ENCODE measurements around the gene TMEM184A. TPM values are rescaled to one million over a fixed set of nuclear protein-coding genes. Genes with fewer than 3 reads are reported as not detected.

Gene TMEM184A
- total and polyA plus RNA-seq, 2 experiments from 2014 or later = 0.18 to 0.66 TPM

DNA sequence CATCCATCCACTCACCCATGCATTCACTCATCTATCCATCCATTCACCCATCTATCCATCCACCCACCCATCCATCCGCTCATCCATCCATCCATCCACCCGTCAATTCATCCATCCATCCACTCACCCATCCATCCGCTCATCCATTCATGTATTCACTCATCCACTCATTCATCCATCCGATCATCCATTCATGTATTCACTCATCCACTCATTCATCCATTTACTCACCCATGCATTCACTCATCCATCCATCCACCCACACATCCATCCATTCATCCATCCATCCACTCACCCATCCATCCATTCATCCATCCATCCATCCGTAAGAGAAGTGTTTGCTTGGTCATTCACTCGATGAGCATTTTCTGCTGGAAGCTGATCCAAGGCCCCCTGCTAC is 22.5 kb upstream of the TMEM184A start:
- no peaks in the 10 kb centered on the region for H3K79me2 ChIP-seq (replicated peaks; ENCODE audit: insufficient read depth)
- no peaks in the 10 kb centered on the region for H4K20me1 ChIP-seq (replicated peaks; ENCODE audit: insufficient read depth)
- Mint-ChIP-seq H3K4me1 (peaks cover 36% of the 10 kb centered on the region), H3K4me3 (no peak overlapping the region; the same call in 2 of the 3 replicates), H3K27ac (no peak overlapping the region), H3K27me3 (ENCODE audit: insufficient read depth, low read depth, poor library complexity) (peaks cover 21% of the 10 kb centered on the region), H3K9me3 (peaks cover 20% of the 10 kb centered on the region), H3K36me3 (ENCODE audit: low read depth) (peaks cover 32% of the 10 kb centered on the region)
- H2AFZ ChIP-seq = no peak overlapping the region
- peaks cover 5% of the 10 kb centered on the region; the same call in 1 of the 2 replicates for H3F3A ChIP-seq (replicated peaks; ENCODE audit: low read depth)
- peaks cover 17% of the 10 kb centered on the region for H3K4me1 ChIP-seq (ENCODE audit: insufficient read depth)
- H3K27me3 ChIP-seq (ENCODE audit: insufficient read depth) = no peaks in the 10 kb centered on the region
- DNase-seq (ENCODE audit: low spot score) (no peak), ATAC-seq (no peak)
- H3K4me3 ChIP-seq = no peak overlapping the region
- no peak overlapping the region for H3K27ac ChIP-seq (ENCODE audit: low read depth)
- no peak for TF ChIP-seq ZNF331 (CRISPR knock-in tag; IDR thresholded peaks at IDR 0.05; ENCODE audit: low read depth)
- TF ChIP-seq, protein P1, sequence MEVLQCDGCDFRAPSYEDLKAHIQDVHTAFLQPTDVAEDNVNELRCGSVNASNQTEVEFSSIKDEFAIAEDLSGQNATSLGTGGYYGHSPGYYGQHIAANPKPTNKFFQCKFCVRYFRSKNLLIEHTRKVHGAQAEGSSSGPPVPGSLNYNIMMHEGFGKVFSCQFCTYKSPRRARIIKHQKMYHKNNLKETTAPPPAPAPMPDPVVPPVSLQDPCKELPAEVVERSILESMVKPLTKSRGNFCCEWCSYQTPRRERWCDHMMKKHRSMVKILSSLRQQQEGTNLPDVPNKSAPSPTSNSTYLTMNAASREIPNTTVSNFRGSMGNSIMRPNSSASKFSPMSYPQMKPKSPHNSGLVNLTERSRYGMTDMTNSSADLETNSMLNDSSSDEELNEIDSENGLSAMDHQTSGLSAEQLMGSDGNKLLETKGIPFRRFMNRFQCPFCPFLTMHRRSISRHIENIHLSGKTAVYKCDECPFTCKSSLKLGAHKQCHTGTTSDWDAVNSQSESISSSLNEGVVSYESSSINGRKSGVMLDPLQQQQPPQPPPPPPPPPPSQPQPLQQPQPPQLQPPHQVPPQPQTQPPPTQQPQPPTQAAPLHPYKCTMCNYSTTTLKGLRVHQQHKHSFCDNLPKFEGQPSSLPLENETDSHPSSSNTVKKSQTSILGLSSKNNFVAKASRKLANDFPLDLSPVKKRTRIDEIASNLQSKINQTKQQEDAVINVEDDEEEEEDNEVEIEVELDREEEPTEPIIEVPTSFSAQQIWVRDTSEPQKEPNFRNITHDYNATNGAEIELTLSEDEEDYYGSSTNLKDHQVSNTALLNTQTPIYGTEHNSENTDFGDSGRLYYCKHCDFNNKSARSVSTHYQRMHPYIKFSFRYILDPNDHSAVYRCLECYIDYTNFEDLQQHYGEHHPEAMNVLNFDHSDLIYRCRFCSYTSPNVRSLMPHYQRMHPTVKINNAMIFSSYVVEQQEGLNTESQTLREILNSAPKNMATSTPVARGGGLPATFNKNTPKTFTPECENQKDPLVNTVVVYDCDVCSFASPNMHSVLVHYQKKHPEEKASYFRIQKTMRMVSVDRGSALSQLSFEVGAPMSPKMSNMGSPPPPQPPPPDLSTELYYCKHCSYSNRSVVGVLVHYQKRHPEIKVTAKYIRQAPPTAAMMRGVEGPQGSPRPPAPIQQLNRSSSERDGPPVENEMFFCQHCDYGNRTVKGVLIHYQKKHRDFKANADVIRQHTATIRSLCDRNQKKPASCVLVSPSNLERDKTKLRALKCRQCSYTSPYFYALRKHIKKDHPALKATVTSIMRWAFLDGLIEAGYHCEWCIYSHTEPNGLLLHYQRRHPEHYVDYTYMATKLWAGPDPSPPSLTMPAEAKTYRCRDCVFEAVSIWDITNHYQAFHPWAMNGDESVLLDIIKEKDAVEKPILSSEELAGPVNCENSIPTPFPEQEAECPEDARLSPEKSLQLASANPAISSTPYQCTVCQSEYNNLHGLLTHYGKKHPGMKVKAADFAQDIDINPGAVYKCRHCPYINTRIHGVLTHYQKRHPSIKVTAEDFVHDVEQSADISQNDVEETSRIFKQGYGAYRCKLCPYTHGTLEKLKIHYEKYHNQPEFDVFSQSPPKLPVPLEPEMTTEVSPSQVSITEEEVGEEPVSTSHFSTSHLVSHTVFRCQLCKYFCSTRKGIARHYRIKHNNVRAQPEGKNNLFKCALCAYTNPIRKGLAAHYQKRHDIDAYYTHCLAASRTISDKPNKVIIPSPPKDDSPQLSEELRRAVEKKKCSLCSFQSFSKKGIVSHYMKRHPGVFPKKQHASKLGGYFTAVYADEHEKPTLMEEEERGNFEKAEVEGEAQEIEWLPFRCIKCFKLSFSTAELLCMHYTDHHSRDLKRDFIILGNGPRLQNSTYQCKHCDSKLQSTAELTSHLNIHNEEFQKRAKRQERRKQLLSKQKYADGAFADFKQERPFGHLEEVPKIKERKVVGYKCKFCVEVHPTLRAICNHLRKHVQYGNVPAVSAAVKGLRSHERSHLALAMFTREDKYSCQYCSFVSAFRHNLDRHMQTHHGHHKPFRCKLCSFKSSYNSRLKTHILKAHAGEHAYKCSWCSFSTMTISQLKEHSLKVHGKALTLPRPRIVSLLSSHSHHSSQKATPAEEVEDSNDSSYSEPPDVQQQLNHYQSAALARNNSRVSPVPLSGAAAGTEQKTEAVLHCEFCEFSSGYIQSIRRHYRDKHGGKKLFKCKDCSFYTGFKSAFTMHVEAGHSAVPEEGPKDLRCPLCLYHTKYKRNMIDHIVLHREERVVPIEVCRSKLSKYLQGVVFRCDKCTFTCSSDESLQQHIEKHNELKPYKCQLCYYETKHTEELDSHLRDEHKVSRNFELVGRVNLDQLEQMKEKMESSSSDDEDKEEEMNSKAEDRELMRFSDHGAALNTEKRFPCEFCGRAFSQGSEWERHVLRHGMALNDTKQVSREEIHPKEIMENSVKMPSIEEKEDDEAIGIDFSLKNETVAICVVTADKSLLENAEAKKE (CRISPR knock-in tag; IDR thresholded peaks at IDR 0.05) = no peak
- TF ChIP-seq, protein P2, sequence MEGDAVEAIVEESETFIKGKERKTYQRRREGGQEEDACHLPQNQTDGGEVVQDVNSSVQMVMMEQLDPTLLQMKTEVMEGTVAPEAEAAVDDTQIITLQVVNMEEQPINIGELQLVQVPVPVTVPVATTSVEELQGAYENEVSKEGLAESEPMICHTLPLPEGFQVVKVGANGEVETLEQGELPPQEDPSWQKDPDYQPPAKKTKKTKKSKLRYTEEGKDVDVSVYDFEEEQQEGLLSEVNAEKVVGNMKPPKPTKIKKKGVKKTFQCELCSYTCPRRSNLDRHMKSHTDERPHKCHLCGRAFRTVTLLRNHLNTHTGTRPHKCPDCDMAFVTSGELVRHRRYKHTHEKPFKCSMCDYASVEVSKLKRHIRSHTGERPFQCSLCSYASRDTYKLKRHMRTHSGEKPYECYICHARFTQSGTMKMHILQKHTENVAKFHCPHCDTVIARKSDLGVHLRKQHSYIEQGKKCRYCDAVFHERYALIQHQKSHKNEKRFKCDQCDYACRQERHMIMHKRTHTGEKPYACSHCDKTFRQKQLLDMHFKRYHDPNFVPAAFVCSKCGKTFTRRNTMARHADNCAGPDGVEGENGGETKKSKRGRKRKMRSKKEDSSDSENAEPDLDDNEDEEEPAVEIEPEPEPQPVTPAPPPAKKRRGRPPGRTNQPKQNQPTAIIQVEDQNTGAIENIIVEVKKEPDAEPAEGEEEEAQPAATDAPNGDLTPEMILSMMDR (conservative IDR thresholded peaks at IDR 0.05; ENCODE audit: low read depth in 2 of 2) = no peak
- no peak for TF ChIP-seq STAT1 (IDR thresholded peaks at IDR 0.05; ENCODE audit: unreplicated experiment)
- no peak for TF ChIP-seq EZH2 (IDR thresholded peaks at IDR 0.05; ENCODE audit: low read depth, unreplicated experiment)
- no peak for TF ChIP-seq POLR2AphosphoS5 (IDR thresholded peaks at IDR 0.05; ENCODE audit: low read depth)
- TF ChIP-seq, protein P3, sequence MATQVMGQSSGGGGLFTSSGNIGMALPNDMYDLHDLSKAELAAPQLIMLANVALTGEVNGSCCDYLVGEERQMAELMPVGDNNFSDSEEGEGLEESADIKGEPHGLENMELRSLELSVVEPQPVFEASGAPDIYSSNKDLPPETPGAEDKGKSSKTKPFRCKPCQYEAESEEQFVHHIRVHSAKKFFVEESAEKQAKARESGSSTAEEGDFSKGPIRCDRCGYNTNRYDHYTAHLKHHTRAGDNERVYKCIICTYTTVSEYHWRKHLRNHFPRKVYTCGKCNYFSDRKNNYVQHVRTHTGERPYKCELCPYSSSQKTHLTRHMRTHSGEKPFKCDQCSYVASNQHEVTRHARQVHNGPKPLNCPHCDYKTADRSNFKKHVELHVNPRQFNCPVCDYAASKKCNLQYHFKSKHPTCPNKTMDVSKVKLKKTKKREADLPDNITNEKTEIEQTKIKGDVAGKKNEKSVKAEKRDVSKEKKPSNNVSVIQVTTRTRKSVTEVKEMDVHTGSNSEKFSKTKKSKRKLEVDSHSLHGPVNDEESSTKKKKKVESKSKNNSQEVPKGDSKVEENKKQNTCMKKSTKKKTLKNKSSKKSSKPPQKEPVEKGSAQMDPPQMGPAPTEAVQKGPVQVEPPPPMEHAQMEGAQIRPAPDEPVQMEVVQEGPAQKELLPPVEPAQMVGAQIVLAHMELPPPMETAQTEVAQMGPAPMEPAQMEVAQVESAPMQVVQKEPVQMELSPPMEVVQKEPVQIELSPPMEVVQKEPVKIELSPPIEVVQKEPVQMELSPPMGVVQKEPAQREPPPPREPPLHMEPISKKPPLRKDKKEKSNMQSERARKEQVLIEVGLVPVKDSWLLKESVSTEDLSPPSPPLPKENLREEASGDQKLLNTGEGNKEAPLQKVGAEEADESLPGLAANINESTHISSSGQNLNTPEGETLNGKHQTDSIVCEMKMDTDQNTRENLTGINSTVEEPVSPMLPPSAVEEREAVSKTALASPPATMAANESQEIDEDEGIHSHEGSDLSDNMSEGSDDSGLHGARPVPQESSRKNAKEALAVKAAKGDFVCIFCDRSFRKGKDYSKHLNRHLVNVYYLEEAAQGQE (IDR thresholded peaks at IDR 0.05; ENCODE audit: unreplicated experiment) = no peak
- TF ChIP-seq NANOG (IDR thresholded peaks at IDR 0.05; ENCODE audit: borderline replicate concordance) = no peak
- no peaks in the 10 kb centered on the region for H3K36me3 ChIP-seq (ENCODE audit: insufficient read depth)
- H3K4me2 ChIP-seq = no peak overlapping the region
- peaks cover 6% of the 10 kb centered on the region; the same call in 1 of the 2 replicates for H3K9me2 ChIP-seq (ENCODE audit: insufficient read depth)
